DMS153 treated with DMSO at 0.1 percent for 48 hours (cell line): ENCODE measurements around the gene RHEX.
"Not testable (repeated sequence)": the region's sequence is repeated elsewhere in the genome, so short reads cannot be mapped to it uniquely, and the experiment has no call there.

Experiments
- DNase-seq: peaks from one replicate; lab custom pipeline; 2025; ENCODE audit not compliant: unreplicated experiment; lab: John Stamatoyannopoulos, UW

The RHEX gene

DNA sequence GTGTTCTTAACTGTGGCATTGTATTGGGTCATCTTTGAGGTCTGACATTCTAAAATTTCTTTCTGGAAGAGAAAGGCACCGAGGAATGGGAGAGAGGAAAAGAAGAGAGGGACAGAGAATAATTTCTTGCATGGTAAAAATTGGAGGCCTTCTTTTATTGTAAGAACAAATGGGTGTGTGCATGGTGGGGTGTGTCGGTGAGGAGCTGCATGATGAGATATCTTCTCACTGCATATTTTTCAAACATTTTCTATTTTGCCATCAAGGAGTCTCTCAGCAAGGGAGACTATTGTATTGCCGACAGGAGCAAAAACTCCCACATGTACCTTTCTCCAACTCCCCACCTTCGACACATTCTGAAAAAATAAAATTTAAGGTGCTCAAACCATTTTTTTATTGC, 22.8 kb upstream of the RHEX start:
- no peak for DNase-seq

DNA sequence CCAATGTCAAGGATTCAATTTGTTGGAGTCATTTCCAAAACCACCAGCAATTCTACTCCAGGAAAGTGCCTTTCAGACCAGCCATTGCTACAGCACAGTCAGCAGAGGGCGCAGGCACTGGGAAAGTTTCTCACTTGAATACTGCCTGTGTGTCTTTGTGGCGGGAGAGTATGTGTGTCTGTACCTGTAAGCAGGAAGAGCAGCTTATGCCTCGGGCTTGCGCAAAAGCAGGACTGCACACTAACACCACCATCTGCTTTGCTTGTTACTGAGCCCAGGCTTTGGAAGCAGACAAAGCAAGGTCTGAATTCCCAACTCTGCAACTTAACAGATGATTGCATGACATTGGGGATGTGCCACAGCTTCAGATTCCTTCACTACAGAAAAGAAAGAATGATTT, 22.3 kb upstream of the RHEX start:
- DNase-seq = peak; percentile 96

DNA sequence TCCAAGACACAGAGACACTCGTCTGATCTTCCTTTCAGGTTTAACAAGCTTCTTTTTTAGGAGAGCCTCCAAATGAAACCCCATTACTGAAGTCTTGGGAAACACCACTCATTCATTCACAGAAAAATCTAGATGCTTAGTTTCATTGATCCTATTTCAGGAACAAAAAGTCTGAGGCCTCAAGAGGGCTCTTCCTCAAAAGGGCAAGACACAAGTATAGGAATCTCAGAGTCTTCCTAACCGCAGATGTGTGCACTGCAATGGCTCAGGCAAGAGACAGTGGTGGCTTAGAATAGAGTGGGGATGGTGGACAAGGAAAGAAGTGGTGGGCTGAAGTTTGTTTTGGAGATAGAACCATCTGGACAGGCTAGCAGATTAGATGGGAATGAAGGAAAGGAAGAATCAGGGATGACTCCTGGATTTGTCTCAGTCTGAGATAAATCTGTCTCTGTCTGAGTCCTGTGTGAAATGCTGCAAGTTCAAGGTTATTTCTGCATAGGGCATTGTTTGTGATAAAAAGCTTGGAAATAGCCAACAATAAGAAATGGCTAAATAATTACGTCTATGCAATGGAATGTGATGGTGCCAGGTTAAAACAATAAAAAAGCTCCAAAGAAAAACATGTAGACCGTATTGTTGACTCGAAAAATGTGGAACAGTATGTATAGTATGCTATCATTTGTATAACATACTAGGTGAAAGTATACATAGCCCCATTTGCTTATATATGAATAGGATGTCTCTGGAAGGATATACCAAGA, 20.4 kb upstream of the RHEX start:
- DNase-seq = no peak

DNA sequence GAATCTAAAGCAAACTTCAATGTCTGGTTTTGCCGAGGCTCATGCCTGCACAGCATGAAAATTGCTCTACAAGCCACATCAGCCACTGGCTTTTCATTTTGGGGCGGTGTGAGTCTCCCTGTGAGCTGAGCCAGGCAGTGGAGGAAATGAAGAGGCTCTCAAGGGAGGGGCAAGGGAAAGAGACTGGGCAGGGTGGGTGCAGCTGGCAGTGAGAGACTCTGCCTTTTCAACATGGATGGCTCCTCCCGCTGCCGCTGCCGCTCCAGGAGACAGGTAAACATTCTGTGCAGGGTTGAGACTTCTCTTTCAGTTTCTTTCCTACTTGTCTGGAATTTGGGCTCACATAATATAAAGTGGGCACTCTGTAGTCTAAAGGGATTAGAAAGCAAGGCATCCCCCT, 17.9 kb upstream of the RHEX start:
- peak; percentile 58 for DNase-seq

DNA sequence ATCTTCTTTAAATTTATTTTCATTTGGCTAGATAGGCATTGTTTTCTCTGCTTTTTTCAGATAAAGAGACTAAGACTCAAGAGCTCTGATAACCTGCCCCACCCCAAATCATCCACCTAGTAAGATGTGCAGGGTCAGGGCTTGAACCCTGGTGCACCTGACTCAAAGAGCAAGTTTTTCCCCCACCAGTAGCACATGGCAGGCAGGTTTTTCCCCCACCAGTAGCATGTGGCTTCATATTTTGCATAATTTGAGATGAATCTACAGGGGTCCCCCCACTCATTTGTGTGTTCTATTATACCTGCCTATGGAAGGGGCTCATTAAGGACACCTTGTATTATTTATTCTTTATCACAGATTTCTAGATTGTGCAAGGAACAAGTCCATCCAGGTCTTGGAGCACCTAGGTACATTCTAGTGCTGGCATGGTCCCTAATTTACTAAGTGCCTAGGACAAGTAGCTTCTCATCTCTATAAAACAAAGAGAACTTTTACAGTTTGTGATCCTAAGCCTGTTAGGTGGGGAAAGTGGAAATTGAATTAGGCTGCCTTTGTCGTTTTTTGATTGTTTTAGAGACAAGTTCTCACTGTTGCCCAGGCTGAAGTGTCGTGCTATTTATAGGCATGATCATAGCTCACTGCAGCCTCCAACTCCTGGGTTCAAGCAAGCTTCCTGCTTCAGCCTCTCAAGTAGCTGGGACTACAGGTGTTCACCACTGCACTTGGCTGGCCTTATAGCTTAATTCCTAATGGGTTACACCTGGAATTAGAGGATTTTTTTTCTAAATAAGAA, 16.1 kb upstream of the RHEX start:
- no peak for DNase-seq

DNA sequence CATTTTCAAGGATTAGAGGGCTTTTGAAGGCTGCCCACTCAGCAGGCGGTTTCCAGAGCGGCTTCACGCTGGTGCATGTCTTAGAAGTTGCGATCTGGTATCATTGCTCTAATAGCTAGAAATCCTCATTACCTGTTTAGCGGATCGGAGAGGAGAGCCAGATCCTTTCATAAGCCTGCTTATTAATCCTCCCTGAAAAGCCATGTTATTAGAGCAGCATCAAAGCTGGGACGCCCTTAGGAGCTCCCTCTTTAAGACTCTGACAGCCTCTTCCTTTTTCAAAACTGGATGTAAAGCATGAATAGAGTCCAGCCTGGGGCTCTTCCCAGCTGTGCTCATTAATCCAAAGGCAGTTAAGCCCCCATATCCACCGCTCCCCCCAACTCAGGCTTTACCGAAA, 15.4 kb upstream of the RHEX start:
- DNase-seq = no peak

DNA sequence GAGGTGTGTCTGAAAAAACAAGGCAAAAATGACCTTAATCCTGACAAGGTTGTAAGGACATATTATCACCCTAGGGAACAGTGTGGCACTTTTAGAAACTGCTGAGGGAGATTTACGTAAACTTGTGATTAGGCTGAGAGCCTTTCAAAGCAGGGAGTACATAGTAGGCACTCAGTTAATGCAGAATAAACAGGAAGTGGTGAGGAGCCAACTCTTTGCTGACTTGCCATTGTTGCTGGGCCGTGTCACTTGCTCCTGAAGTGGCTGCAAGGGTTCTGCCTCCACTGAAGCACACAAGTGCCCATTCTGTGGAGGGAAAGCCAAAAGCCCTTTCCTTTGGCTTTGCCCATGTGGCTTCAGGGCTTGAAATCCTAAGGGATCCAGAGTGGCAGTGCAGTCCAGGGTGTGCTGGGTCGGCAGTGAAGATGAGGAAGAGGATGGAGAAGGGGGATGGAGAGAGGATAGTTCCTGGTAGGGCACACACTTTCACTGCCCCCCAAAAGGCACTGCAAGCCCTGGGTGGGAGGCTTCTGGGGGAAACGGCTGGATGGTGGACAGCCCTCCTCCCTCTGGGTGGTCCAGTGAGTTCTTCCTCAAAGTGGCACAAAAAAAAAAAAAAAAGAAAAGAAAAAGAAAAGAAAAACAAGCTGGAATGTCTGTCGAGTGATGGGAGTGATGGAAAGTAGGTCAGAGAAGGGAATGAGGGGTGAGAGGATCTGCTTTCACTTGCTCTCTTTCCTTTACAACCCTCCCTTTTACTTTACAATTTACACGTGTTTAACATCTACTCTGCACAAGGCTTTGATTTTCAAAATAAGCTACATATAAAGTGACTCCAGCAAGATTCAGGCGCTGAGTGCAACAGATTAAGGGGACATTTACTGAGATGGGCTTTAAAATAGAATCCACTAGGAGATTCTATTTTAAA, 13.7 kb upstream of the RHEX start:
- DNase-seq = no peak

DNA sequence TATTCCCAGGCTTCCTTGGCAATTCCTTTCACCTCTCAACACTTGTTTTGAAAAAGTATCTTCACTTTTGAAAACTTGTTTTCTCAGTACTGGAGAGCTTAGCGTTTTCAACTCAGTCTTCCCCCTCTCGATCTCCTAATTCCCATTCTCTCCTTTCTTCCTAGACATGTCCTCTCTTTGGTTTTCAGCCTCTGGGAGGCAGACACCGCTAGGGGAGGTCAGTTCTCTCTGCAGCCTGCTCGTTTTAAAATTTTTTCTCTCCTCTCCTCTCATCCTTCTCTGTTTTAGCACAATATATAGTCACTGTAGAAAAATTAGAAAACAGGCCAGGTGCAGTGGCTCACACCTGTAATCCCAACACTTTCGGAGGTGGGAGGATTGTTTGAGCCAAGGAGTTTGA, 12.6 kb upstream of the RHEX start:
- no peak for DNase-seq

DNA sequence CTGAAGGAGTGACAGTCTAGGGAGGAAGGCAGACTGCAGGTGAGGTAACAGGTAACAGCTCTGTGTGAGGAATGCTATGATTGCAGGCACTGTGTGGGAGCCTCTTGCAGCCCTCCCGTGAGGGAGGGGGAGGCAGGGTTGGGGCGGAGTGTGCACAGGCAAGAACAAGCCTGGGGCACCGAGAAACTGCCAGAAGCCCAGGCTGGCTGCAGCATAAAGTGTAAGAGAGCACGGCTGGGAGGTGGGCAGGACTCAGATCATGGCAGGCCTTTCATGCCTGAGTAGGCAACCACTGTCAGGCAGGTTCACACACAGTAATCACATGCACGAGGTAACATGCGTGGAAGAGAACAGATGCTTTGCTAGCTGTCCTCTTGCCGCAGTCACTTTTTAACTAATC, 11.3 kb upstream of the RHEX start:
- no peak for DNase-seq

DNA sequence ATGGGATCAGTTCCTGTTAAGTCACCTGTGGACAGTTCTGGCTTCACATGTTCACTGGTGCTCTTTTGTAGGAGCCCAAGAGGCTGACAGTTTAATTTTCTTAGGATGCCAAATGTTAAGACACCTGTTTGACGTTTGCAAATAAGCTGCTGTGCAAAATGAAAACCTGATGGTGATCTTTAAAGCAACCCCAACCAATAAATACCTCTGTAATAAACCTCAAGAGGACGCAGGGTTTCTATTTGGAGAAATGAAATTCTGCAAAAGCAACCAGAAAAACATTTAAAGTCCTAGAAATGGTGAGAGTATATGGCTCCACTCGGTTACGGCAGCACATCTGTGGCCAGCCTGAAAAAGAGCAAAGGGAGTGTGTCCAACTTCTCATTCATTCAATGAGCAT, 5.7 kb upstream of the RHEX start:
- DNase-seq = no peak

DNA sequence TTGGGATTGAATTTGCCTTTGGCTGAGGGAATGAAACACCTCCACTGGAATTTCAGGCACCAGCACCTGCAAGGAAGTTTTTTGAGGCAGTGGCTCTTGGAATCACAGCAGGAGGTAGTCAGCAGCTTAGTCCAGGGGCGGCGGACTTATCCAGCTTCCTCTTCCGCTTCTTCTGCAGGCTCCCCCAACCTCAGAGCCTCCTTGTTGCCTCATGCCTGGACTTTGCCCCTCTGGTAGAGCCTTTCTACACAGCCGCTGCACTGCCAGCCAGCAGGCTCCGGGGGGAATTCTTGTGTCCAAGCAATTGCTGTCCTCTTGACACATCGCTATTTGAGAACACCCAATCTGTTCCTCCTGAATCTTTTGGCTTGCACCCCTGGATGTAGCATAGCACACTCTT, 4.4 kb upstream of the RHEX start:
- no peak for DNase-seq

DNA sequence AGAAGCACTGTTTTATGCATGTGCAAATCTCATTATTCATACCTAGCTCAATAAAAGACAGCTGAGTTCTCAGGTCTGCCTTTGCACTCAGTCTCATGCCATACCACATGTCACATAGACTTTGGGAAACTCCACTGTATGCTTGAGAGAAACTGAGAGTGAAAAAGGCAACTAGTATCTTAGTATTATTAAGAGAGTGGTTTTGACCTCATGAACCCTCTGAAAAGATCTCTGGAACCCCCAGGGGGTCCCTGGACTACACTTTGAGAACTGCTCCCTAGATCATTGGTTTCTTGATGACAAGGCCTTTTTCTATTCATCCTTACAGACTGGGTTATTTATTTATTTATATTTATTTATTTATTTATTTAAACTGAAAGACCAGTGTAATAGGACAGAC, 3.7 kb upstream of the RHEX start:
- DNase-seq = no peak

DNA sequence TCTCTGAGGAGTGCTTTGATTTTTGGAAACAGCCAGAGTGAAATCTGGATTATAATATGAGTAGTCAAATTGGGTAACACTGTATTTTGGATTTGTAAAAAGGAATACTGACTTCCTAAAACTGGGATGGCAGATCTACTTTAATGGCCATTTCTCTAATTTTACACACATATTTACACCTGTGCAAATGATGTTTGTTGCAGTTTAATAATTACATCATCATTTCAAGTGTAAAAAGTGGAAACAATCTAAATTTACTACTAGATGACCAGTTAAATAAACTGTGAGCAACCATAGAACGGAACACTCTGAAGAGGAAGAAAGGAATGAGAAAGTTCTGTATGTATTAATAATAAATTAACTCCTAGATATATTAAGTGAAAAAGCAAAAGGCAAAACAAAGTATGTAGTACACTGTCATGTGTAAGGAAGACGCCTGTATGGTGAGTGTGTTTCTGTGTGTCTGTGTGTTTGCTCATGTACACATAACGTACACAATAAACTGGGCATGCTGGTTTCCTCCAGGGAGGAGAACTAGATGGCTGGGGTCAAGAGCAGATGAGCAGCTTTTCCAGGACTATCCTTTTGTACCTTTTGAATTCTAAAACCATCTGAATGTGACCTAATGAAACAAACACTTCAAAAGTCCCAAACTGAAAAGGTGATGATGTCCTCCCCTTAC, 2.9 kb upstream of the RHEX start:
- no peak for DNase-seq

DNA sequence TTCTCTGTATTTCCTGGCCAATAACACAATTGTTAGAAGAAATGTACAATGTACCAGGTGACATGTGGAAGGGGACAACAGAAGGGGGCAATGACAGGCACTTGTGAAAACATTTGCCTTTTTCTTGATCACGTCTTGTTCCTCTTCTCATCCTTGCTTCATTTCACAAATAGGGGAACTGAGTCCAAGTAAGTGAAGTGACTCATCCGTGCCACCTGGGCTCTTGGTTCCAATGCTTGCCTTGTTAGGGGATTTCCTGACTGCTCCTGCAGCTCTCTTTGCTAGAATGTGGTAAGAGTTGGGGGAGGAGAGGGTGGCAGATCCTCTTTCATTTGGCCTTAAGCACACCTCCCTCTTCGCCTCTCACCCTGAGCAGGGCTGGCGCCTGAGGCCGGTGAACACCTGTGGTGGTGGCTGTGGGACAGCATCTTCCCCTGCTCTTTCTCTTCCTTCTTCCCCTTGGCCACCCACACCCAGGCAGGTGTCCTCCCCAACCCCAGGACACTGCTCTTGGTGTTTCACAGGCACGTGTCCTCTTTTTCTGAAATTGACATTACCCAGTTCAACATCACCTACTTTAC, 2.2 kb upstream of the RHEX start:
- DNase-seq = no peak

DNA sequence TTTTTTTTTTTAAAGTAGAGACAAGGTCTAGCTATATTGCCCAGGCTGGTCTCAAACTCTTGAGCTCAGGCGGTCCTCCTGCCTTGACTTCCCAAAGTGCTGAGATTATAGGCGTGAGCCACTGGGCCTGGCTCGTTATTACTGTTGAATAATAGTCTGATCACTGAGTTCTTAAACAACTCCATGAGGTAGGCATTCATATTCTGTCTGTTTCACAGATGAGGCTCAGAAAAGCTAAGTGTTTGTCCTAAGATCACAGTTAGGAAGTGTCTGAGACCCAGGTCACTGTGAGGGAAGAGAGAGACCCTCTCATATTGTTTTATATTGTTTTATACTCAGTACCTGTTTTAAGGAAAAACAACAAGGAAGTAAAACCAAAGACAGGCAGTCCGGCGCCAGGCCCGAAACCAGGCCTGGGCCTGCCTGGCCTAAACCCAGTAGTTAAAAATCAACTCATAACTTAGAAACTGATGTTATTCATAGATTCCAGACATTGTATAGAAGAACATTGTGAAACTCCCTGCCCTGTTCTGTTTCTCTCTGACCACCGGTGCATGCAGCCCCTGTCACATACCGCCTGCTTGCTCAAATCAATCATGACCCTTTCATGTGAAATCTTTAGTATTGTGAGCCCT, 625 bp upstream of the RHEX start:
- DNase-seq = not testable (repeated sequence)

DNA sequence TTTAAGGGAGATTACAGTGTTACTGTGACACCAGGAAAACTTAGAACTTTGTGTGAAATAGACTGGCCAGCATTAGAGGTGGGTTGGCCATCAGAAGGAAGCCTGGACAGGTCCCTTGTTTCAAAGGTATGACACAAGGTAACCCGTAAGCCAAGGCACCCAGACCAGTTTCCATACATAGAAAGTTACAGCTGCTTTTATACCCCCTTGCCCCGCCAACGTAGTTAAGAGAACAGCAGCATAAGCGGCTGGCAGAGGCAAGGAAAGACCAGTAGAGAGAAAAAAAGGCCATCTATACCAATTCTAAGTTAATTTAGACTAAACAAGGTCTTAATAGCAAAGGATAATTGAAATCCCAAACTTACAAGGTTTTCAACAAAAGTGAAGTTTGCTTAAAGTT, 643 bp downstream of the RHEX start:
- not testable (repeated sequence) for DNase-seq

DNA sequence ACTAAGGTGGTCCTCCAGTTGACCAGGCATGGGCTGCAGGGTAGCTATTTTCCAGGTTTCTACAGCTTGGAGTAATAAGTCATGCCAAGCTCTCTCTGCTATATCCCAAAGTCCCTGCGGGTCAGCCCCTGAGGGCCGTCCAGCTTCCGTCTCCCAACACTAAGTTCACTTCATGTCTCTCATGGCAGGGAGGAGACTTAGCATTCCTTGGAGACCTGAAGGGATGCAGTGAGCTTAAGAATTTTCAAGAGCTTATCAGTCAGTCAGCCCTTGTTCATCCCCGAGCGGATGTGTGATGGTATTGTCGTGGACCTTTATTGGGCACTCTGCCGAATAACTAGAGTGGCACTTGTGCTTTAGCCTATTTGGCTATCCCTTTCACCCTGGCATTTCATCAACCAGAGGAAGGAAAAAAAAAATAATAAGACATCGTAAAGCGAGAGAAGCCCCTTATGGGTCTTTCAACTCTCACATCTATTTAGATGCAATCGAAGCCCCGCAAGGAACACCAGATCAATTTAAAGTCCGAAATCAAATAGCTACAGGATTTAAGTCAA, 2.2 kb downstream of the RHEX start:
- not testable (repeated sequence) for DNase-seq

DNA sequence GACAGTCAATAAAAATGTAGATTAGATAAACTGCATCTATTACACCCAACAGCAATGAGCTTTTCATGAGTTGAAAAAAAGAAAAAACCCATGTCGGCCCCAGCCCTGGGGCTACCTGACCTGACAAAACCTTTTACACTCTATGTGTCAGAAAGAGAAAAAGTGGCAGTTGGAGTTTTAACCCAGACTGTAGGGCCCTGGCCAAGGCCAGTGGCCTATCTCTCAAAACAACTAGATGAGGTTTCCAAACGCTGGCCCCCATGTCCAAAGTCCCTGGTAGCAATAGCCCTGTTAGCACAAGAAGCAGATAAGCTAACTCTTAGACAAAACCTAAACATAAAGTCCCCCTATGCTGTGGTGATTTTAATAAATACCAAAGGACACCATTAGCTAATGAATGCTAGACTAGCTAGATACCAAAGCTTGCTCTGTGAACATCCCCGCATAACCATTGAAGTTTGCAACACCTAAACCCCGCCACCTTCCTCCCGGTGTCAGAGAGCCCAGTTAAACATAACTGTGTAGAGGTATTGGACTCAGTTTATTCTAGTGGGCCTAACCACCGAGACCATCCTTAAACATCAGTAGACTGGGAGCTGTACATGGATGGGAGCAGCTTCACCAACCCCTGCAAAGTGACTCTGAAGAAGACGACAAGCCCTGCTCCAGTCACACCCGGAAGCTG, 2.8 kb downstream of the RHEX start:
- DNase-seq = not testable (repeated sequence)

DNA sequence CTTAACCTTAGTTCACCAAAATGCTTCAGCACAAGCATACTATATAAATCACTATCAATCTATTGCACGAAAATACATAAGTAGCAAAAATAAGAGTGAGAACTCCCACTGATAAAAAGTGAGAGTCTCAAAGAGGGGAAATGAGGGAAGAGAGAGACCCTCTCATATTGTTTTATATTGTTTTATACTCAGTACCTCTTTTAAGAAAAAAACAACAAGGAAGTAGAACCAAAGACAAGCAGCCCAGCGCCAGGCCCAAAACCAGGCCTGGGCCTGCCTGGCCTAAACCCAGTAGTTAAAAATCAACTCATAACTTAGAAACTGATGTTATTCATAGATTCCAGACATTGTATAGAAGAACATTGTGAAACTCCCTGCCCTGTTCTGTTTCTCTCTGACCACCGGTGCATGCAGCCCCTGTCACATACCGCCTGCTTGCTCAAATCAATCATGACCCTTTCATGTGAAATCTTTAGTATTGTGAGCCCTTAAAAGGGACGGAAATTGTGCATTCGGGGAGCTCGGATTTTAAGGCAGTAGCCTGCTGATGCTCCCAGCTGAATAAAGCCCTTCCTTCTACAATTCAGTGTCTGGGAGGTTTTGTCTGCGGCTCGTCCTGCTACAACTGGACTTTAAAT, 5.4 kb downstream of the RHEX start:
- DNase-seq = not testable (repeated sequence)
